Neural progenitor cell (in vitro differentiated cells): ENCODE measurements around the gene PTGER2. TPM values are rescaled to one million over a fixed set of nuclear protein-coding genes. Genes with fewer than 3 reads are reported as not detected.

Experiments
- DNase-seq: peaks from one replicate; pipeline ENCODE4 v3.0.0-alpha.2; 2016; ENCODE audit warnings: low spot score
- H2AFZ ChIP-seq: fragments of 200-600 bp; sonication (generic); replicated peaks from 2 replicates; pipeline ENCODE4 v1.6.1; 2016; ENCODE audit warnings: antibody characterized with exemption
- H3F3A ChIP-seq: fragments of 200-600 bp; sonication (generic); 2 replicates; pipeline ENCODE4 v1.6.1; 2016; ENCODE audit warnings: antibody characterized with exemption, low read depth
- H3K27ac ChIP-seq: fragments of 200-600 bp; sonication (generic); 2 replicates; pipeline ENCODE4 v1.5.1; 2016; ENCODE audit warnings: mild to moderate bottlenecking
- H3K27me3 ChIP-seq: fragments of 200-600 bp; sonication (generic); 2 replicates; pipeline ENCODE4 v1.6.1; 2016; ENCODE audit warnings: mild to moderate bottlenecking, moderate library complexity
- H3K36me3 ChIP-seq: fragments of 200-600 bp; sonication (generic); 2 replicates; pipeline ENCODE4 v1.5.1; 2016
- H3K4me1 ChIP-seq: fragments of 200-600 bp; sonication (generic); 2 replicates; pipeline ENCODE4 v1.6.1; 2016; ENCODE audit warnings: mixed run types
- H3K4me2 ChIP-seq: fragments of 200-600 bp; sonication (generic); 2 replicates; pipeline ENCODE4 v1.6.1; 2016
- H3K4me3 ChIP-seq: fragments of 200-600 bp; sonication (generic); 2 replicates; pipeline ENCODE4 v1.5.1; 2016
- H3K79me2 ChIP-seq: fragments of 200-600 bp; sonication (generic); 2 replicates; pipeline ENCODE4 v1.6.1; 2016; ENCODE audit warnings: low read depth
- H3K9ac ChIP-seq: fragments of 200-600 bp; sonication (generic); 2 replicates; pipeline ENCODE4 v1.6.1; 2016
- H3K9me3 ChIP-seq: fragments of 200-600 bp; sonication (generic); 2 replicates; pipeline ENCODE4 v1.5.1; 2016; ENCODE audit warnings: low read depth
- H4K20me1 ChIP-seq: fragments of 200-600 bp; sonication (generic); 2 replicates; pipeline ENCODE4 v1.6.1; 2016; ENCODE audit warnings: low read depth
- H3K27ac Mint-ChIP-seq: 3 replicates; pipeline ENCODE4 v1.8.0; 2021; ENCODE audit warnings: mixed read lengths
- H3K27me3 Mint-ChIP-seq: 2 replicates; pipeline ENCODE4 v1.8.0; 2022; ENCODE audit warnings: low read depth, mild to moderate bottlenecking, inconsistent platforms, moderate library complexity, mixed read lengths; ENCODE audit not compliant: insufficient read depth
- H3K36me3 Mint-ChIP-seq: 3 replicates; pipeline ENCODE4 v1.8.0; 2021; ENCODE audit warnings: mixed read lengths
- H3K4me1 Mint-ChIP-seq: 3 replicates; pipeline ENCODE4 v1.8.0; 2021; ENCODE audit warnings: mixed read lengths
- H3K4me3 Mint-ChIP-seq: 3 replicates; pipeline ENCODE4 v1.8.0; 2021; ENCODE audit warnings: mild to moderate bottlenecking, moderate library complexity, mixed read lengths
- H3K9me3 Mint-ChIP-seq: 3 replicates; pipeline ENCODE4 v1.8.0; 2020; ENCODE audit warnings: mixed read lengths
- EZH2 ChIP-seq: fragments of 200-600 bp; sonication (generic); IDR thresholded peaks from 2 replicates; pipeline ENCODE4 v1.6.1; 2017; ENCODE audit warnings: antibody characterized with exemption, mild to moderate bottlenecking, moderate library complexity
- EZH2phosphoT487 ChIP-seq: fragments of 200-600 bp; sonication (generic); IDR thresholded peaks from 2 replicates; pipeline ENCODE4 v1.6.1; 2017; ENCODE audit warnings: antibody characterized with exemption
- total RNA-seq: library from RNA; depleted of rRNA; stranded (reverse); fragments of >200 nt; gene quantifications from 2 replicates; pipeline ENCODE4 v1.2.3, GENCODE V29; 2015; ENCODE audit warnings: low replicate concordance
- TF ChIP-seq, protein P1 (sequence below): fragments of 200-600 bp; sonication (generic); IDR thresholded peaks from 2 replicates; pipeline ENCODE4 v1.5.1; 2017; ENCODE audit warnings: antibody characterized with exemption, mild to moderate bottlenecking

The PTGER2 gene
- total RNA-seq, 1 donor from 2014 or later, result not detected

DNA sequence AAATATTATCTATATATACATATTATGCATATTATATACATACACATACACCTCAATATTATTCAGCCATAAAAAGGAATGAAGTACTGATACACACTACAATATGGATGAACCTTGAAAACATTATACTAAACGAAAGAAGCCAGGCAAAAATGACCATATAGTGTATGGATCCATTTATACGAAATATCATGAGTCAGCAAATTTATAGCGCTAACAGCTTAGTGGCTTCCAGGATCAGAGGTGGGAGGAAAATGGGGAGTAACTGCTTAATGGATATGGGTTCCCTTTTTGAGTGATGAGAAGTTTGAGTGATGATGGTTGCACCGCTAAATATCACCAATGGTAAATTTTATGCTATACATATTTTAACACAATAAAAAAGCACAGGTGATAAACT, 32.7 kb downstream of the PTGER2 start:
- no peaks in the 10 kb centered on the region for H3K27me3 ChIP-seq
- H3K36me3 ChIP-seq, result no peaks in the 10 kb centered on the region
- H2AFZ ChIP-seq, result no peak overlapping the region
- H3K9ac ChIP-seq, result no peak overlapping the region
- Mint-ChIP-seq H3K4me3 (no peak overlapping the region), H3K36me3 (no peaks in the 10 kb centered on the region), H3K9me3 (no peaks in the 10 kb centered on the region), H3K27me3 (peaks cover 3% of the 10 kb centered on the region), H3K4me1 (peaks cover 4% of the 10 kb centered on the region), H3K27ac (no peak overlapping the region)
- H3K79me2 ChIP-seq, result no peaks in the 10 kb centered on the region
- H3K4me1 ChIP-seq, result peaks cover 4% of the 10 kb centered on the region
- H3K9me3 ChIP-seq, result no peaks in the 10 kb centered on the region
- no peaks in the 10 kb centered on the region for H3F3A ChIP-seq
- no peak overlapping the region for H3K4me3 ChIP-seq
- TF ChIP-seq EZH2 (no peak), EZH2phosphoT487 (no peak)
- TF ChIP-seq, protein P1, sequence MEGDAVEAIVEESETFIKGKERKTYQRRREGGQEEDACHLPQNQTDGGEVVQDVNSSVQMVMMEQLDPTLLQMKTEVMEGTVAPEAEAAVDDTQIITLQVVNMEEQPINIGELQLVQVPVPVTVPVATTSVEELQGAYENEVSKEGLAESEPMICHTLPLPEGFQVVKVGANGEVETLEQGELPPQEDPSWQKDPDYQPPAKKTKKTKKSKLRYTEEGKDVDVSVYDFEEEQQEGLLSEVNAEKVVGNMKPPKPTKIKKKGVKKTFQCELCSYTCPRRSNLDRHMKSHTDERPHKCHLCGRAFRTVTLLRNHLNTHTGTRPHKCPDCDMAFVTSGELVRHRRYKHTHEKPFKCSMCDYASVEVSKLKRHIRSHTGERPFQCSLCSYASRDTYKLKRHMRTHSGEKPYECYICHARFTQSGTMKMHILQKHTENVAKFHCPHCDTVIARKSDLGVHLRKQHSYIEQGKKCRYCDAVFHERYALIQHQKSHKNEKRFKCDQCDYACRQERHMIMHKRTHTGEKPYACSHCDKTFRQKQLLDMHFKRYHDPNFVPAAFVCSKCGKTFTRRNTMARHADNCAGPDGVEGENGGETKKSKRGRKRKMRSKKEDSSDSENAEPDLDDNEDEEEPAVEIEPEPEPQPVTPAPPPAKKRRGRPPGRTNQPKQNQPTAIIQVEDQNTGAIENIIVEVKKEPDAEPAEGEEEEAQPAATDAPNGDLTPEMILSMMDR, result no peak
- H4K20me1 ChIP-seq, result no peaks in the 10 kb centered on the region
- no peak overlapping the region for H3K27ac ChIP-seq
- no peak overlapping the region for H3K4me2 ChIP-seq
- no peak for DNase-seq

DNA sequence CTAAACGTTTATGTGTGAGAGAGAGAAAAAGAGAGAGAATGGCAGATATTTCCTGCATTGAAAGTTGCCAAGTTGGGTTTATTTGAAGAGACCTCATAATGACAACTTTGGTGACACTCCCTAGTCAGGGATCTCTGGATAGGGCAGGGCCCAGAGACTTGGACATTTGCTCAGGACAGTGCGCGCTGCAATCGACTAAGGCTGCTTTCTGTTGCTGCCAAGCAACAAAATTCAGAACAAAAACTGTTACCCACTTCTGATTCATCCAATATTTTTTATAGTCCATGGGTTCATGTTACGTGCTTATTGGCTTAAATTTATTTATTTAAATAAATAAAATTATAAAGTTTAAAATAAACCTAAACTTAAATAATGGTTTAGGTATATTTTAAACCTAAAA, 34.2 kb downstream of the PTGER2 start:
- Mint-ChIP-seq H3K4me1 (peaks cover 5% of the 10 kb centered on the region), H3K4me3 (no peak overlapping the region), H3K27ac (no peak overlapping the region), H3K9me3 (no peaks in the 10 kb centered on the region), H3K36me3 (no peaks in the 10 kb centered on the region), H3K27me3 (peaks cover 4% of the 10 kb centered on the region)
- no peak overlapping the region for H3K9ac ChIP-seq
- H2AFZ ChIP-seq, result no peak overlapping the region
- H3K9me3 ChIP-seq, result no peaks in the 10 kb centered on the region
- H3K4me3 ChIP-seq, result no peak overlapping the region
- no peaks in the 10 kb centered on the region for H3K36me3 ChIP-seq
- H3K27me3 ChIP-seq, result no peaks in the 10 kb centered on the region
- no peak overlapping the region for H3K27ac ChIP-seq
- H3F3A ChIP-seq, result no peaks in the 10 kb centered on the region
- no peak overlapping the region for H3K4me2 ChIP-seq
- no peak for DNase-seq
- H4K20me1 ChIP-seq, result no peaks in the 10 kb centered on the region
- TF ChIP-seq, protein P1, result no peak
- no peak for TF ChIP-seq EZH2phosphoT487
- TF ChIP-seq EZH2, result no peak
- H3K4me1 ChIP-seq, result peaks cover 4% of the 10 kb centered on the region
- no peaks in the 10 kb centered on the region for H3K79me2 ChIP-seq

DNA sequence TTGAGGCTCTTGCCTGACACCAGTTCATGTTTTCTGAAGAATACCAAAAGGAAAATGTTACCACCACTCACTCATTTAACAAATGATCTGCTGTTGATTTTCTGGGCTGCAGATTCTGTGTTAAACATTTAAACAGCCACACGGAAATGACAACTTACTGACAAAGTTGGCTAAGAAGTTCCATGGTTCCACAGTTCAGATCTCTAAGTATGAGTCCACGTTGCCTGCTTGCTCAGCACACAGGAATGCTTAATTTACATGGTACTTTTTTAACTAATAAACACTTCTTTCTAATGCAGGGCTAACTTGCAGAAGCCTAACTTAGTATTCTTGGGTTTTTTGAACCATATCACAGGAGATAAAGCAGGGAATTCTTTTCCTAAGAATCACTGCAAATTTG, 34.7 kb downstream of the PTGER2 start:
- peaks cover 5% of the 10 kb centered on the region for H3K4me1 Mint-ChIP-seq
- H3K4me3 ChIP-seq, result no peak overlapping the region
- H3K27me3 ChIP-seq, result no peaks in the 10 kb centered on the region
- H3K27ac Mint-ChIP-seq, result no peak overlapping the region
- no peaks in the 10 kb centered on the region for H4K20me1 ChIP-seq
- H3K79me2 ChIP-seq, result no peaks in the 10 kb centered on the region
- H3K36me3 Mint-ChIP-seq, result no peaks in the 10 kb centered on the region
- H3K4me1 ChIP-seq, result peaks cover 4% of the 10 kb centered on the region
- H3K4me2 ChIP-seq, result no peak overlapping the region
- no peak for DNase-seq
- H3K27ac ChIP-seq, result no peak overlapping the region
- H3K4me3 Mint-ChIP-seq, result no peak overlapping the region
- H3K36me3 ChIP-seq, result no peaks in the 10 kb centered on the region
- H3K27me3 Mint-ChIP-seq, result peaks cover 4% of the 10 kb centered on the region
- H3F3A ChIP-seq, result no peaks in the 10 kb centered on the region
- H3K9me3 ChIP-seq, result no peaks in the 10 kb centered on the region
- TF ChIP-seq, protein P1, result no peak
- TF ChIP-seq EZH2phosphoT487 (no peak), EZH2 (no peak)
- H2AFZ ChIP-seq, result peak overlapping the region; percentile 27
- no peak overlapping the region for H3K9ac ChIP-seq
- no peaks in the 10 kb centered on the region for H3K9me3 Mint-ChIP-seq
